Cardiac muscle cell (in vitro differentiated cells and primary cell): Measurements from ENCODE around the gene PIK3R6. TPM values are rescaled to one million over a fixed set of nuclear protein-coding genes. Genes with fewer than 3 reads are reported as not detected.
A peak's percentile ranks its signal among the peaks of the same experiment; 100 is the strongest.

Experiments used
- DNase-seq, 2 donors: peaks; one replicate each; pipeline versions ENCODE4 v3.0.0 to v3.0.0-alpha.2; 2010 to 2017; ENCODE audit warnings: low read depth in 1 of 2, low spot score in 1 of 2
- H3K27ac ChIP-seq: fragments of 200-600 bp; sonication (generic); 2 replicates; pipeline ENCODE4 v1.5.1; 2016
- H3K27me3 ChIP-seq: fragments of 200-600 bp; sonication (generic); 2 replicates; pipeline ENCODE4 v1.6.0; 2016; ENCODE audit warnings: control low read depth
- H3K36me3 ChIP-seq: fragments of 200-600 bp; sonication (generic); 2 replicates; pipeline ENCODE4 v1.5.1; 2016; ENCODE audit warnings: control low read depth
- H3K4me1 ChIP-seq: fragments of 200-600 bp; sonication (generic); 2 replicates; pipeline ENCODE4 v1.8.1; 2017; ENCODE audit warnings: low read depth, mild to moderate bottlenecking, mixed run types
- H3K4me3 ChIP-seq: fragments of 200-600 bp; sonication (generic); 2 replicates; pipeline ENCODE4 v1.5.1; 2016; ENCODE audit warnings: mild to moderate bottlenecking
- H3K9me3 ChIP-seq: fragments of 200-600 bp; sonication (generic); 2 replicates; pipeline ENCODE4 v1.5.1; 2017; ENCODE audit warnings: low read depth, mild to moderate bottlenecking, control low read depth
- CTCF ChIP-seq: IDR thresholded peaks from 2 replicates; pipeline ENCODE4 v1.5.1; 2012; ENCODE audit warnings: low read depth, mild to moderate bottlenecking, low read length
- polyA plus RNA-seq: library from polyadenylated mRNA; unstranded; fragments of >200 nt; fragmentation: Nextera tagmentation; extraction: Ambion mirVana; gene quantifications from 2 replicates; pipeline ENCODE4 v1.2.1, GENCODE V29; 2016
- total RNA-seq: library from RNA; depleted of rRNA; stranded (reverse); fragments of >200 nt; gene quantifications from 2 replicates; pipeline ENCODE4 v1.2.3, GENCODE V29; 2016

The PIK3R6 gene
- total and polyA plus RNA-seq, 2 experiments from 2014 or later: 0.48 TPM; not detected in 1

- Histone ChIP-seq H3K4me3 (no peak overlapping the region), H3K27me3 (no peaks in the 10 kb centered on the region), H3K36me3 (no peaks in the 10 kb centered on the region), H3K4me1 (peaks cover 7% of the 10 kb centered on the region), H3K27ac (no peak overlapping the region), H3K9me3 (no peaks in the 10 kb centered on the region)
- no peak for TF ChIP-seq CTCF
- DNase-seq: no peak
These were observed 25.6 kb downstream of the PIK3R6 start for GRCh38 chr17:8841844-8842243.

- Histone ChIP-seq H3K4me1 (no peaks in the 10 kb centered on the region), H3K4me3 (no peak overlapping the region), H3K27me3 (no peaks in the 10 kb centered on the region), H3K36me3 (no peaks in the 10 kb centered on the region), H3K27ac (no peak overlapping the region), H3K9me3 (no peaks in the 10 kb centered on the region)
- no peak for DNase-seq
- no peak for TF ChIP-seq CTCF
These were observed 28.0 kb downstream of the PIK3R6 start for GRCh38 chr17:8839410-8839935.

- no peak overlapping the region for H3K27ac ChIP-seq
- no peak overlapping the region for H3K4me3 ChIP-seq
- no peaks in the 10 kb centered on the region for H3K27me3 ChIP-seq
- no peaks in the 10 kb centered on the region for H3K4me1 ChIP-seq
- DNase-seq: no peak
- no peaks in the 10 kb centered on the region for H3K36me3 ChIP-seq
- no peaks in the 10 kb centered on the region for H3K9me3 ChIP-seq
- TF ChIP-seq CTCF: no peak
These were observed 28.9 kb downstream of the PIK3R6 start for GRCh38 chr17:8838551-8839095.

GRCh38 chr17:8837563-8838075 is 29.9 kb downstream of the PIK3R6 start:
- Histone ChIP-seq H3K27me3 (no peaks in the 10 kb centered on the region), H3K27ac (no peak overlapping the region), H3K9me3 (no peaks in the 10 kb centered on the region), H3K4me1 (no peaks in the 10 kb centered on the region), H3K36me3 (no peaks in the 10 kb centered on the region), H3K4me3 (no peak overlapping the region)
- DNase-seq: peak in 1 of 2 donors; percentile 44
- no peak for TF ChIP-seq CTCF

GRCh38 chr17:8836821-8837562 is 30.5 kb downstream of the PIK3R6 start:
- no peaks in the 10 kb centered on the region for H3K27me3 ChIP-seq
- TF ChIP-seq CTCF: no peak
- H3K9me3 ChIP-seq: no peaks in the 10 kb centered on the region
- peak in 1 of 2 donors; percentile 39 for DNase-seq
- no peaks in the 10 kb centered on the region for H3K4me1 ChIP-seq
- no peaks in the 10 kb centered on the region for H3K36me3 ChIP-seq
- no peak overlapping the region for H3K27ac ChIP-seq
- H3K4me3 ChIP-seq: no peak overlapping the region
